HK-2 (cell line): ENCODE data around the gene CDCA7.
A peak's percentile ranks its signal among the peaks of the same experiment; 100 is the strongest.
"Not testable (repeated sequence)": the region's sequence is repeated elsewhere in the genome, so short reads cannot be mapped to it uniquely, and the experiment has no call there.

ENCODE experiments used
- DNase-seq: peaks from one replicate; pipeline ENCODE4 v3.0.0-alpha.2; 2018; ENCODE audit not compliant: unreplicated experiment

Gene CDCA7

DNA sequence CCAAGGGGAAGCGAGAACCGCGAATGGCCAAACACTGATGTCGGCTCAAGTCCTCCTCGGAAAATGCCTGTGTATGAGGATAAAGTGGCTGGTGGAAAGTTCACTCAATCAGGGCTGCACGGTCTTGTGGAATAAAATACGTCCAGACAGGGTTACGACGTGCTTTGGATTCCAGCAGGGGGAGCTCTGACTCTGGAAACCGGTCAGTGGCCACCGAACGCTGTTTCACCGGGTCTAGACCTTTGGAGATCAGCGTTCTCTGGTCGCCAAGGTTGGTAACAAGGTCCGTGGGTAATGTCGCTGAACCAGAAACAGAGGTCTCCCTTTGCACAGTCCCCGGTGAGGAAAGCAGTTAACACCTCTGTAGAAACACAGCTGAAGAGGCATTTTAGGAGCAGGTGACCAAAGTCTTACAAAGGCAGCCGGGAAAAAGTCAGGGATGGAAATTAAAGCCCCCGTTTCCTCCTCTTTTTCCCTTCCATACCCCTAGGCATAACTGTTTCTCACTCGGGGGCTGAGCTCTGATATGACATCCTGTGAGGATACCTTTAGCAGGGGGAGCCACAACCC lies 47.8 kb downstream of the CDCA7 start:
- peak; percentile 83 for DNase-seq

DNA sequence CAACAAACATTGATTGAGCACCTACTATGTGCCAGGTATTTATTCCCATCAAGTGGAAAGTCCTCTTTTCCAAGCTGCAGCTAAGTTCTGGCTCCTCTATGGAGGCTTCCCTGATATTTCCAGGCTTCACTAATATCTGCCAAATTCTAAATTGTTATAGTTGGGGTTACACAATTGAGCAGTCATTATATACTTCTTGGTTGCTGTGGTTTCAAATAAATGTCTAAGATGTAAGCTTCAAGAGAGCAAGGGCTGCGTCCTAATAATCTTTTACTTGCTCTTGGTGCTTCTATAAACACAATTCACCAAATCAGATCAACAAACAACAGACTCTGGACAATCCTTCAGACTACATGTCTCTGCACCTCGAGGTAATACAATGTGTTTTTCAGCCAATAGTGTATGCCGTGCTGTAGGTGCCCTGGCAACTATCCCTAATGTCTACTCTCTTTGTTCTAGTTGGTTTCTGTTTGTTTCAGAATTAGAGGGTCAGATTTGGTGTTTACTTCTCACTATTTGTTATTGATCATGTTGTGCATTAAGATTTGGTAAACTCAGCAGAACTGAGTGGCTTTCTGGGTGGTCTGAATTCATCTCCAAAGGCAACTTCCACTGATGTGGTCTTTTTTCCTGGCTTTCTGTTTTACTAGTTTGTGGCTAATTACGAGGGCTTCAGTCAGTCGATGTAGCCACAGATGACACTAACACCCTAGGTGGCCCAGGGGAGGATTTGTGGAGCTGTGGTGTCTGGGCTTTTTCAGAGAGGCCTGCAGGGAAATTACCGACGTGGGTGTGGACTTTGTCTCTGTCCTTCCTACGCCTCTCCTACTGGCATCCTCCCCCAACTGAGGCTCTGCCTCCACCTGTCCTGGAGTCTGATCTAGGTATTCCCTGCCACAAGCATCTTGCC lies 50.4 kb downstream of the CDCA7 start:
- no peak for DNase-seq

DNA sequence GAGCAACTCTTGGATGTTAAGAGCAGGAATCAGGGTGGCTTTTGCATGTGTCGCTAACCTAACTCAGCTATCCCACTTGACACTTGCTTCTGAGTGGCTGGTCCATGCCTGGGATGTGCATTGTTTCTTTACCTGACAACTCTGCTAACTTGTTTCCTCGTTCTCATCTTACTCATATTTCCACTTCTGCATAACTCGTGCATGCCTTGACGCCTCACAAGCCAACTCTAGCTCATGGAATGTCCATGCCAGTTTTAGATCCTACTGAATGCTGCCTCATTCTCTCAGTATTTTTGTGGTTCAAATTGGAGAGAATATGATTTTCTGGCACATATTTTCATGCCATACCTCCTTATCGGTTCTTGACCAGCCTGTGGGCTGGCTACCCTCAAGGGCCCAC lies 52.5 kb downstream of the CDCA7 start:
- no peak for DNase-seq

DNA sequence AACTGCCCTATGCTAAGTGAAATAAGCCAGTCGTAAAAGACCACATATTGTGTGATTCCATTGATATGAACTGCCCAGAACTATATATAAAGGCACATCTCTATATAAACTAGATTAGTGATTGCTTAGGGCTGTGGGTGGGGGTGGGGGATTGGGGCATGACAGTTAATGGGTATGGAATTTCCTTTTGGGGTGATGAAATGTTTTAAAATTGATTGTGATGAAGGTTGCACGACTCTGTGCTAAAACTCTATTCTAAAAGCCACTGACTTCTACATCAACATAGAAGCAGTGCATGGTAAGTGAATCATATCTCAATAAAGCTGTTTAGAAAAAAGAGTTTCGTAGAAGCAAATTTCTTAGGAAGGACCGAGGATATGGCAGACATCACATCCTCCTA lies 53.0 kb downstream of the CDCA7 start:
- no peak for DNase-seq

DNA sequence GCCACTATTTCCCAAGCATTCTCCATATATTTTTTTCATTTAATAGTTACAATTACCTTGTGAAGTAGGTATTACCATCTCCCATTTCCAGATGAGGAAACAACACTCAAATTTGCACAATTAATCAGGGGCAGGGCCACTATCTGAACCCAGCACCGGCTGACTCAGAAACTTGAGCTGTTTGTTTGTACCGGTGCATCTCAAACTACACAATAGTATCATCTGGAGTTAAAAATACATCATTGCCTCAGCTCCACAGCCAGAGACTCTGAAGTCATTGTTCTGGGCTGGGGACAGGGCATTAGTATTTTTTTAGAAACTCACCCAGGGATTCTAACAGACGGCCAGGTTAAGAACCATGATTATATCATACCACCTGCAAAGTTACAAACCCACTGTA lies 55.9 kb downstream of the CDCA7 start:
- DNase-seq, result no peak

DNA sequence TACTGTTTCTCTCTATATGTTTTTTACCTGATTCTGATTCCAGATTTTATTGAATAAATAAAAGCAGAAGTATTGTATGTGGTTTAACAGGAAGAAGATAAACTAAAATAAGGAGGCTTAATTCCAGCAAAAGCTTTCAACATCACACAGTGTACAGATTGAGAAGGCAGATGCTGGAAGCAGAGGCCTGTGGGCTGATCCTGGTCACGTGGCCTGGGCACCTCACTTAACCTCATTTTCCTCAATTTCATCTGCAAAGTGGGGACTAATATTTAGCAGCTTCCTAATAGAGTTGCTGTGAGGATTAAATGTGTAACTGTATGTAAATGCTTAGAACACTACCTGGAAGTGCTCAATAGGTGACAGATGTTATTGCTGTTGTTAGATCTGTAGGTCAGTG lies 58.0 kb downstream of the CDCA7 start:
- DNase-seq, result no peak

DNA sequence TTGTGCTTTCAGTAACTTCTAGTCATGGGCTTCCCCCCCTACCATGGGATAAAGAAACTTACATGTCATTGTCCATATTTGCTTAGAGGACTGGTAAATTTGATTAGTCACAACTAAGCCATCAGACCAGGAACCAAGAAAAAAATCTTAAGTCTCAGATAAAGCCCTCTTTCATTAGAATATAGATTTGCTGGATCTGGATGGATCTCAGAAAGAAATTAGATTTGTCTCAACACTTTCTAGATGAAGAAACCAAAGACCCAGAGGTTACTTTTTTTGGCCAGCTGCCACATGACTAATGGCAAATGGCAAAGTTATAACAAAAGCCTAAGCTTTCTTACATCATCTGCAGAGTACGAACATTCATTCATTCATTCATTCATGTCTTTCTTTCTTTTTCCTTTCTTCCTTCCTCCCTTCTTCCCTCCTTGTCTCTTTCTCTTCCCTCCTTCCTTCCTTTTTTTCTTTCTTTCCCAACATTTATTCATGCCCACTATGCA lies 60.2 kb downstream of the CDCA7 start:
- no peak for DNase-seq

DNA sequence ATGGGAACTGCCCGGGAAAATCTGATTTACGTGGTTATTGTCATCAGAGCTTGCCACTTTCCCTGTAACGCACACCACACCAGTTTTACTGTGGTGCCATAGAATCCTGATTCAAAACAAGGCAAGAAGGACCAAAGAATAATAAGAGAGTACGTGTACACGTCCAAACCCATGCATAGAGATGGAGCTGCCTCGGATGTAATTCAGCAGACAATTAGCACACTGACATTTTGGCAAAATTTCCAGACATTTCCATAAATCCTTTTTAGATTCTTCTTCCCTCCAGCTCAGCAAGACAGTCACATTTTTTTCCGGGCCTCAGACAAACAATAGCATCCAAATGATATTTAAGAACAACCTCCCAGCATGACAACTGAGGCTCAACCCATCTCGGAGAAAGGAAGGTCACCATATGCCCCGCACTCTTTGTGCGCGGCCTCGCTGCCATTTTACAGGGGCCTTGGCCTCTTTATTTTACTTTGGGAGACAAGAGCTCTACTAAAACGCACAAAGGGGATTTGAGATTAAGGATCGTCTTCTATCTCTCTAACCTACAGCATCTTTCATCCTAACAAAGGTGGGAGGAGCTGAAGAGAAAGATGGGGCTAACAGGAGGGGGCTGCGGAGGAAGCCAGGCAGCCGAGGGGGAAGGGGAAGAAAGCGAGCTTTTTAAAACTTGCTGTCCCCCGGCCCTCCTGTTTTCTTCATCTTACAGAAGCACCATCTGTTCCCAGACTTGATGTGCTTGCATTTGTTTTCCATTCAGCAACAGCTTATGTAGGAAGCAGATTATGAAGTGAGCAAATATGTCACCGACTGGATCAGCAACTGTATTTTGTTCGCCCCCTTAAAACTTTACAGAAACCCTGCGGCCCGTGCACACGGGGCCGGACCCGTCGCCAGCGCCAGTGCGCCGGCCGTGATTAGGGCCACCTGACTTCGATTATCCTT lies 61.0 kb downstream of the CDCA7 start:
- DNase-seq, result no peak

DNA sequence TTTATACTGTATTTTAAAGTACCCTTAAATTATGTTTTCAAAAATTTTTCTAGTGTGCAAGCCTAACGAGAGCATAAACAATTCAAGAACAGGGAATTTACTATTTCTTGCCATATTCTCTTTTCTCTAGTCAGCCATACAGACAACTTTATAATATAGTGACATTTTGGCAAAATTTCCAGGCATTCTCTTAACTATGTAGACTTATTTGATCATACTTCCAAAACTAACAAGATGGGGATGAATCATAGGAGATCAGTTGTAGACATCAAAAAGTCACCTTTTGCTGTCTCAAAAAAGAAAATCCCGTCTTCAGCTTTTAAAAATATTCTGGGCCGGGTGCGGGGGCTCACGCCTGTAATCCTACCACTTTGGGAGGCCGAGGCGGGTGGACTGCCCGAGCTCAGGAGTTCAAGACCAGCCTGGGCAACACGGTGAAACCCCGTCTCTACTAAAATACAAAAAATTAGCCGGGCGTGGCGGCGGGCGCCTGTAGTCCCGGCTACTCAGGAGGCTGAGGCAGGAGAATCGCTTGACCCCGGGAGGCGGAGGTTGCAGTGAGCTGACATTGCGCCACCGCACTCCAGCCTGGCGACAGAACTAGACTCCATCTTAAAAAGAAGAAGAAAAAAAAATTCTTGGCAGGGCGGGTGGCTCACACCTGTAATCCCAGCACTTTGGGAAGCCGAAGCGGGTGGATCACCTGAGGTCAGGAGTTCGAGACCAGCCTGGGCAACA lies 61.9 kb downstream of the CDCA7 start:
- not testable (repeated sequence) for DNase-seq

DNA sequence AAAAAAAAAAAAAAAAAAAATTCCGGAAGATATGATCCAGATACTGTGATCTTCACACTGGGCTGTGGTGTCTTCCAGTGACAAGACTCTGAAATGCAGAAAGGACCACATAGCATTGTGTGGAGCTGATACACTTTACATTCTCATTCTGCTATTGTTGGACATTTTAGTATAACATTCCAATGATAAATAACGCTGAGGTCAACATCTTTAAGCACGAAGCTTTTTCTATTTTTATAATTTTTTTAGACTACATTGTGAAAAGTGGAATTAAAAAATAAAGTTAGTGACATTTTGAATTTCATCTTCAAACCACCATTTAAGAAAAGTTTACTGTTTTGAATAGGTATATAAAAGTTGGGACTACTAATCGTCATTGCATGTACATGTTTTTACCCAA lies 62.7 kb downstream of the CDCA7 start:
- DNase-seq, result no peak

DNA sequence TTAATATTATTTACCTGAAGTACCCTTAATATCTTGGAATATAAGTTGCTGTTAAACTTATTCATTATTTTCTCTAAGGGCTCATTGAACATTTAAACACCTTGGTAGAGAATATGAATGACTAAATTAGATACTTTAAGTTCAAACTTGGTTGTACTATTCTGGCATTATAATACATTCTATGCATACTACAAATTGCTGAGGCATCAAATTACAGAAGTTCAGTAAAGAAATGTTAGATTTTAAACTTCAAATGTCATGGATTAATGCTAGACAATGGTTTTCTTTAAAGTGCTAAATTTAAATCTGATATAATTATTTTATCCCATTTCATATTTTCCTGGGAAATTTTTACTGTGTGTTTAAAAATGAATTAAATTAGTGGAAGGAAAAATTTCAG lies 63.1 kb downstream of the CDCA7 start:
- DNase-seq, result no peak
